ENCODE data around the gene SPAG16.

SPAG16 gene

GRCh38 chr2:214265991-214266489 is 981.8 kb downstream of the SPAG16 start:
- DNase-seq (ENCODE audit: low spot score): no peak

GRCh38 chr2:214277880-214278279 is 993.6 kb downstream of the SPAG16 start:
- DNase-seq (ENCODE audit: low spot score): no peak

GRCh38 chr2:214286011-214286410 is 1001.7 kb downstream of the SPAG16 start:
- DNase-seq (ENCODE audit: low spot score): no peak

GRCh38 chr2:214293593-214293992 is 1009.3 kb downstream of the SPAG16 start:
- DNase-seq (ENCODE audit: low spot score): no peak

- no peak for DNase-seq (ENCODE audit: low spot score)
These were observed 1010.2 kb downstream of the SPAG16 start for GRCh38 chr2:214294426-214294825.

- DNase-seq (ENCODE audit: low spot score): no peak
These were observed 1013.2 kb downstream of the SPAG16 start for GRCh38 chr2:214297423-214297822.

GRCh38 chr2:214310319-214310718 is 1026.1 kb downstream of the SPAG16 start:
- no peak for DNase-seq (ENCODE audit: low spot score)

- no peak for DNase-seq (ENCODE audit: low spot score)
These were observed 1026.8 kb downstream of the SPAG16 start for GRCh38 chr2:214311031-214311533.

- DNase-seq (ENCODE audit: low spot score): no peak
These were observed 1027.9 kb downstream of the SPAG16 start for GRCh38 chr2:214311931-214312749.

- DNase-seq (ENCODE audit: low spot score): no peak
These were observed 1031.1 kb downstream of the SPAG16 start for GRCh38 chr2:214315324-214315723.

GRCh38 chr2:214320211-214320610 is 1035.9 kb downstream of the SPAG16 start:
- DNase-seq (ENCODE audit: low spot score): no peak

GRCh38 chr2:214322662-214323061 is 1038.4 kb downstream of the SPAG16 start:
- no peak for DNase-seq (ENCODE audit: low spot score)

- DNase-seq (ENCODE audit: low spot score): no peak
These were observed 1041.1 kb downstream of the SPAG16 start for GRCh38 chr2:214325404-214325803.

- DNase-seq (ENCODE audit: low spot score): no peak
These were observed 1044.7 kb downstream of the SPAG16 start for GRCh38 chr2:214328941-214329340.

GRCh38 chr2:214341646-214342045 is 1057.4 kb downstream of the SPAG16 start:
- DNase-seq (ENCODE audit: low spot score): no peak

- no peak for DNase-seq (ENCODE audit: low spot score)
These were observed 1074.2 kb downstream of the SPAG16 start for GRCh38 chr2:214358506-214358905.

- DNase-seq (ENCODE audit: low spot score): no peak
These were observed 1076.9 kb downstream of the SPAG16 start for GRCh38 chr2:214361116-214361515.

GRCh38 chr2:214365549-214365948 is 1081.3 kb downstream of the SPAG16 start:
- no peak for DNase-seq (ENCODE audit: low spot score)

GRCh38 chr2:214367171-214367570 is 1082.9 kb downstream of the SPAG16 start:
- no peak for DNase-seq (ENCODE audit: low spot score)

- no peak for DNase-seq (ENCODE audit: low spot score)
These were observed 1092.5 kb downstream of the SPAG16 start for GRCh38 chr2:214376618-214377285.

- no peak for DNase-seq (ENCODE audit: low spot score)
These were observed 1093.0 kb downstream of the SPAG16 start for GRCh38 chr2:214377286-214377624.

GRCh38 chr2:214378455-214379103 is 1094.3 kb downstream of the SPAG16 start:
- no peak for DNase-seq (ENCODE audit: low spot score)

- no peak for DNase-seq (ENCODE audit: low spot score)
These were observed 1095.0 kb downstream of the SPAG16 start for GRCh38 chr2:214379227-214379626.

Data from activated CD4-positive, alpha-beta T cell treated with anti-CD3 and anti-CD28 coated beads, Interleukin-2, Interleukin-4, amounts not matched to agents 100 ng/mL and 50 ng/mL, durations not matched to agents 16 hours and 8 hours (primary cell).